Naive thymus-derived CD4-positive, alpha-beta T cell (primary cell): ENCODE data around the gene SMARCD3. TPM values are rescaled to one million over a fixed set of nuclear protein-coding genes. Genes with fewer than 3 reads are reported as not detected.
A peak's percentile ranks its signal among the peaks of the same experiment; 100 is the strongest.

Experiments used
- ATAC-seq: fragments of 150-1000 bp; cut with Tn5 transposase; 2 replicates; pipeline ENCODE4 v1.10.0; 2021; ENCODE audit warnings: mild to moderate bottlenecking, moderate library complexity
- CTCF ChIA-PET: fragments of 350-600 bp; sonication (Branson Sonifier 250); formaldehyde crosslinking; loops from one replicate; lab custom pipeline; 2021; ENCODE audit warnings: antibody characterized with exemption; lab: Charles Lee
- POLR2A ChIA-PET: fragments of 350-600 bp; sonication (Branson Sonifier 250); formaldehyde crosslinking; loops from one replicate; lab custom pipeline; 2021; ENCODE audit warnings: antibody characterized with exemption, inconsistent platforms; lab: Charles Lee
- DNase-seq, 9 donors: peaks; one replicate each; pipeline versions ENCODE4 v3.0.0 to v3.0.0-alpha.2; 2020 to 2022; ENCODE audit warnings: mixed read lengths in 1 of 9
- H3K27ac ChIP-seq: one replicate; pipeline ENCODE4 v1.7.0; 2013; ENCODE audit warnings: mild to moderate bottlenecking, low read depth, low read length, moderate library complexity
- H3K27me3 ChIP-seq, 2 donors: one replicate each; pipeline ENCODE4 v1.7.0; 2013; ENCODE audit warnings: low read length in 2 of 2, mild to moderate bottlenecking in 2 of 2, moderate library complexity in 2 of 2; ENCODE audit not compliant: control insufficient read depth in 2 of 2, insufficient read depth in 2 of 2
- H3K36me3 ChIP-seq, 3 experiments: 1 replicate in 2 of 3; 2 replicates in 1 of 3; pipeline ENCODE4 v1.7.0; 2013; ENCODE audit warnings: low read length in 3 of 3, mild to moderate bottlenecking in 3 of 3, moderate library complexity in 1 of 3; ENCODE audit not compliant: insufficient read depth in 3 of 3, control insufficient read depth in 2 of 3
- H3K4me1 ChIP-seq, 2 donors: one replicate each; pipeline ENCODE4 v1.7.0; 2013; ENCODE audit warnings: low read length in 2 of 2, mild to moderate bottlenecking in 2 of 2, moderate library complexity in 1 of 2; ENCODE audit not compliant: control insufficient read depth in 2 of 2, insufficient read depth in 2 of 2
- H3K4me3 ChIP-seq: 2 replicates; pipeline ENCODE4 v1.7.0; 2013; ENCODE audit warnings: mild to moderate bottlenecking, low read length
- H3K9me3 ChIP-seq, 3 experiments: 1 replicate in 2 of 3; 2 replicates in 1 of 3; pipeline ENCODE4 v1.7.0; 2013; ENCODE audit warnings: low read length in 3 of 3; ENCODE audit not compliant: control insufficient read depth in 2 of 3
- H3K27ac Mint-ChIP-seq, 9 donors: one replicate each; pipeline ENCODE4 v1.8.0; 2020 to 2022; ENCODE audit warnings: mixed read lengths in 9 of 9, mild to moderate bottlenecking in 8 of 9, moderate library complexity in 5 of 9, inconsistent platforms in 2 of 9
- H3K27me3 Mint-ChIP-seq, 5 donors: one replicate each; pipeline ENCODE4 v1.8.0; 2021 to 2022; ENCODE audit warnings: mixed read lengths in 5 of 5, mild to moderate bottlenecking in 1 of 5
- H3K36me3 Mint-ChIP-seq, 5 donors: one replicate each; pipeline ENCODE4 v1.8.0; 2020 to 2022; ENCODE audit warnings: mixed read lengths in 5 of 5, mild to moderate bottlenecking in 3 of 5, inconsistent platforms in 1 of 5
- H3K4me1 Mint-ChIP-seq, 7 donors: one replicate each; pipeline ENCODE4 v1.8.0; 2020 to 2022; ENCODE audit warnings: mixed read lengths in 7 of 7, mild to moderate bottlenecking in 3 of 7, inconsistent platforms in 1 of 7
- H3K4me3 Mint-ChIP-seq, 10 donors: one replicate each; pipeline ENCODE4 v1.8.0; 2020 to 2022; ENCODE audit warnings: mild to moderate bottlenecking in 10 of 10, mixed read lengths in 10 of 10, moderate library complexity in 6 of 10, inconsistent platforms in 2 of 10
- H3K9me3 Mint-ChIP-seq, 11 donors: one replicate each; pipeline ENCODE4 v1.8.0; 2020 to 2022; ENCODE audit warnings: mixed read lengths in 11 of 11, mild to moderate bottlenecking in 4 of 11, inconsistent platforms in 1 of 11, moderate library complexity in 1 of 11
- intact Hi-C, 2 donors: fragments of 100-400 bp; cut with micrococcal nuclease; formaldehyde crosslinking; loops; one replicate each; pipeline ENCODE4 v1.15.1; 2023
- polyA plus RNA-seq, 2 donors: library from polyadenylated mRNA; unstranded; fragments of 300-500 nt; fragmentation: Illumina TruSeq; gene quantifications; one replicate each; pipeline ENCODE4 v1.2.3, GENCODE V29; 2021
- total RNA-seq, 6 experiments: library from RNA in 5 of 6; stranded (reverse) in 5 of 6; gene quantifications; 1 replicate in 5 of 6; 2 replicates in 1 of 6; pipeline ENCODE4 v1.2.3 and lab custom pipeline; 2021 to 2026

Gene SMARCD3
- total and polyA plus RNA-seq, 7 experiments from 2014 or later: 3.8 to 45.5 (median 5.1) TPM

GRCh38 chr7:151244196-151244840 is 4.2 kb downstream of the SMARCD3 start:
- peak overlapping the region; percentile 40 for H3K4me3 ChIP-seq
- peak overlapping the region in 6 of 9 donors; percentile 9 to 90 (median 68) for H3K27ac Mint-ChIP-seq
- H3K27me3 ChIP-seq: peaks cover 0 to under 1% of the 10 kb centered on the region in 2 donors
- H3K4me1 ChIP-seq: peaks cover 22 to 36% of the 10 kb centered on the region in 2 donors
- H3K36me3 Mint-ChIP-seq: peaks cover 0 to 4% (median 0%) of the 10 kb centered on the region in 5 donors
- intact Hi-C loops: loop anchor here (1.0 to 2.0 kb wide), 9 partner anchors 12 to 120 kb away; partner anchors contain the start of genes ABCF2 (in 1 of the 2) and CHPF2 (in 1 of the 2)
- ChIA-PET POLR2A (interaction anchor here (0.7 to 2.5 kb wide), 4 partner anchors 12 to 310 kb away, joined by 4 to 10 read pairs (median 9); partner anchors contain the start of genes ABCF2 and CHPF2), CTCF (interaction anchor here (0.6 to 1.6 kb wide), 8 partner anchors 10 to 1580 kb away, joined by 3 to 10 read pairs (median 4); no protein-coding TSS in a partner anchor)
- H3K27me3 Mint-ChIP-seq: peaks cover 3 to 37% (median 21%) of the 10 kb centered on the region in 5 donors
- peaks cover 0 to 3% (median 0%) of the 10 kb centered on the region in 3 experiments for H3K36me3 ChIP-seq
- H3K4me1 Mint-ChIP-seq: peaks cover 27 to 53% (median 38%) of the 10 kb centered on the region in 7 donors
- peak overlapping the region; percentile 71 to 93 (median 78) for H3K4me3 Mint-ChIP-seq
- DNase-seq (peak in 6 of 9 donors; percentile 44 to 63 (median 54)), ATAC-seq (peak; percentile 52)
- no peak overlapping the region for H3K27ac ChIP-seq
- no peaks in the 10 kb centered on the region for H3K9me3 ChIP-seq
- H3K9me3 Mint-ChIP-seq: no peaks in the 10 kb centered on the region

GRCh38 chr7:151243408-151244195 is 4.9 kb downstream of the SMARCD3 start:
- H3K4me3 Mint-ChIP-seq: peak overlapping the region; percentile 71 to 93 (median 78)
- peak overlapping the region; percentile 57 for H3K27ac ChIP-seq
- peak overlapping the region; percentile 40 for H3K4me3 ChIP-seq
- H3K4me1 Mint-ChIP-seq: peaks cover 24 to 49% (median 36%) of the 10 kb centered on the region in 7 donors
- H3K27me3 ChIP-seq: no peaks in the 10 kb centered on the region
- intact Hi-C loops: loop anchor here (1.0 to 2.0 kb wide), 10 partner anchors 10 to 119 kb away; partner anchors contain the start of genes ABCF2 (in 2 of the 2) and CHPF2 (in 1 of the 2)
- DNase-seq (peak in 7 of 9 donors; percentile 55 to 78 (median 69)), ATAC-seq (peak; percentile 51)
- peaks cover 0 to 2% (median 0%) of the 10 kb centered on the region in 5 donors for H3K36me3 Mint-ChIP-seq
- peaks cover 22 to 33% of the 10 kb centered on the region in 2 donors for H3K4me1 ChIP-seq
- POLR2A ChIA-PET: interaction anchor here (0.6 to 2.5 kb wide), 4 partner anchors 11 to 109 kb away, joined by 3 to 10 read pairs (median 9); partner anchors contain the start of genes ABCF2 and CHPF2
- H3K27ac Mint-ChIP-seq: peak overlapping the region; percentile 43 to 90 (median 70)
- CTCF ChIA-PET: interaction anchor here (0.6 to 1.6 kb wide), 11 partner anchors 9 to 342 kb away, joined by 3 to 10 read pairs (median 4); no protein-coding TSS in a partner anchor
- peaks cover 0 to 34% (median 17%) of the 10 kb centered on the region in 5 donors for H3K27me3 Mint-ChIP-seq
- H3K36me3 ChIP-seq: peaks cover 0 to 10% (median 0%) of the 10 kb centered on the region in 3 experiments
- H3K9me3 ChIP-seq: no peaks in the 10 kb centered on the region
- no peaks in the 10 kb centered on the region for H3K9me3 Mint-ChIP-seq

GRCh38 chr7:151243045-151243349 is 5.5 kb downstream of the SMARCD3 start:
- ChIA-PET CTCF (interaction anchor here (0.6 to 1.6 kb wide), 4 partner anchors 20 to 342 kb away, joined by 3 to 4 read pairs (median 3); no protein-coding TSS in a partner anchor), POLR2A (interaction anchor here (2.0 to 2.5 kb wide), 2 partner anchors 16 to 36 kb away, joined by 8 to 10 read pairs; partner anchors contain the start of gene ABCF2)
- Mint-ChIP-seq H3K4me3 (peak overlapping the region; percentile 71 to 93 (median 78)), H3K4me1 (peaks cover 20 to 44% (median 33%) of the 10 kb centered on the region in 7 donors), H3K27me3 (peaks cover 0 to 30% (median 13%) of the 10 kb centered on the region in 5 donors), H3K27ac (peak overlapping the region in 7 of 9 donors; percentile 47 to 90 (median 70)), H3K9me3 (no peaks in the 10 kb centered on the region), H3K36me3 (peaks cover 0 to 2% (median 0%) of the 10 kb centered on the region in 5 donors)
- DNase-seq (no peak), ATAC-seq (no peak)
- Histone ChIP-seq H3K9me3 (no peaks in the 10 kb centered on the region), H3K36me3 (peaks cover 0 to 15% (median 0%) of the 10 kb centered on the region in 3 experiments), H3K4me3 (peak overlapping the region; percentile 40), H3K27ac (peak overlapping the region; percentile 57), H3K27me3 (no peaks in the 10 kb centered on the region), H3K4me1 (peaks cover 22 to 33% of the 10 kb centered on the region in 2 donors)
- intact Hi-C loops: loop anchor here (1.0 kb wide), 2 partner anchors 10 to 16 kb away; partner anchors contain the start of gene ABCF2 (in 1 of the 2)

DNA sequence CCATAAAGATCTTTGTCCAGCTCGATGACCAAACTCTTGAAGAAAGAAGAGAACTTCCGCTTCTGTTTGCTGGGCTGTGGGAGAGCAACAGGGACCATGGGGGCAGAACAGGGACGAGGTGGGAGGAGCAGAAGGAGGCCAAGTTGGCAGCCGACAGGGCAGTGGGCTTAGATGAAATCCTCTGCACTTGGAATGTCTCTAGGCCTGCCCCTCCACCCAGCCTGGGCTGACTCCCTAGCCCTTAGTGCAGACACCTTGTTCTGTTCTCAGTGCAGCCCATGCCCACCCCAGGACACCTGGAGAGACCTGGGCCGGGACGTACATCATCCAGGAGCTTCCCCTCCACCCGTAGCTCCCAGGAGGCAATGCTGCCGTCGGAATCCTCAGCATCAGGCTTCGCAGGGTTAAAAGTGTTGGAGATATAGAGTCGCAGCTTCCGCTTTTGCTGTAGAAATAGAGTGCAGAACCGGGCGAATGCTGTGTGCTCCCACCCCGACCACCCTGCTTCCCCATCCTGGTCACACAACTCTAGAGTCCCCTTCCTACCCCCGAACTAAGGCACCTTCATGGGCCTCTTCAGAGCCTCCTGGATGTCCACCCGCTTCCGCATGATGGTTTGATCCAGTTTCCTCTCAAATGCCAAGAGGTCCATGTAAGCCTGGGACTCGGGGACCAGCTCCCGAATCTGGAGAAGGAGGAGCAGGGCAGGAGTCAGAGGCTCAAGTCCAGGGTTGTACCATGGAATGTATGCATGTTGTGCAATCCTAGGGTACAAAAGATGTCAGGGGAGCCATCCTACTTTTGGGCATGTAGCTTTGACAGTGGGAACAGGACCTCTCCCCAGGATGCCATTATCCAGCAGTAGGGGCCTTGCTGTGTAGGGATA is 6.1 kb downstream of the SMARCD3 start:
- CTCF ChIA-PET: interaction anchor here (0.6 to 1.6 kb wide), 3 partner anchors 21 to 1918 kb away, joined by 3 to 4 read pairs (median 3); no protein-coding TSS in a partner anchor
- POLR2A ChIA-PET: interaction anchor here (0.6 to 2.5 kb wide), 3 partner anchors 16 to 1952 kb away, joined by 5 to 10 read pairs (median 8); partner anchors contain the start of gene ABCF2
- Mint-ChIP-seq H3K27ac (peak overlapping the region in 4 of 9 donors; percentile 59 to 90 (median 72)), H3K4me3 (peak overlapping the region in 4 of 10 donors; percentile 25 to 78 (median 62)), H3K36me3 (peaks cover 0 to 2% (median 0%) of the 10 kb centered on the region in 5 donors), H3K27me3 (peaks cover 0 to 24% (median 13%) of the 10 kb centered on the region in 5 donors), H3K4me1 (peaks cover 20 to 38% (median 27%) of the 10 kb centered on the region in 7 donors), H3K9me3 (no peaks in the 10 kb centered on the region)
- no peak overlapping the region for H3K4me3 ChIP-seq
- intact Hi-C loops: loop anchor here (1.0 kb wide), 2 partner anchors 9 to 15 kb away; partner anchors contain the start of gene ABCF2 (in 1 of the 2)
- H3K27ac ChIP-seq: no peak overlapping the region
- H3K9me3 ChIP-seq: no peaks in the 10 kb centered on the region
- peaks cover 22 to 29% of the 10 kb centered on the region in 2 donors for H3K4me1 ChIP-seq
- DNase-seq (no peak), ATAC-seq (no peak)
- no peaks in the 10 kb centered on the region for H3K27me3 ChIP-seq
- H3K36me3 ChIP-seq: peaks cover 0 to 21% (median 0%) of the 10 kb centered on the region in 3 experiments

DNA sequence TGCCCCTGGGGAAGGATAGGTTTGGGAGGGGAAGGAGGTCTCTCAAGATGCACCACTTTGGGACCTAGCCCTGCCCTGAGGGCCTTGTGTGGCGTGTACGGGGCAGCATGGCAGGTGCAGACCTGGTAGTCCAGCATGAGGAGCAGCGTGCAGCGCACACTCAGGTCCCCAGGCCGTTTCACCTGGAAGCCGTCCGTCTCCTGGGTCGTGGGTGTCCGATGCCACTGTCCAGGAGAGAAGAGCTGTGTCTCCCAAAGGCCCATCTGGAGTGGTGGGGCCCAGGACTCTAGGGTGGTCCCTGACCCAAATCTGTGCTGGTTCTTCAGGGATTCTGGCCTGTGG is 6.8 kb downstream of the SMARCD3 start:
- H3K27me3 ChIP-seq: no peaks in the 10 kb centered on the region
- CTCF ChIA-PET: interaction anchor here (0.6 kb wide), 1 partner anchor 1918 kb away, joined by 3 read pairs; no protein-coding TSS in a partner anchor
- peaks cover 0 to 18% (median 13%) of the 10 kb centered on the region in 5 donors for H3K27me3 Mint-ChIP-seq
- H3K9me3 ChIP-seq: no peaks in the 10 kb centered on the region
- ATAC-seq (no peak), DNase-seq (no peak)
- peaks cover 23 to 33% (median 25%) of the 10 kb centered on the region in 7 donors for H3K4me1 Mint-ChIP-seq
- peaks cover 22 to 29% of the 10 kb centered on the region in 2 donors for H3K4me1 ChIP-seq
- H3K27ac ChIP-seq: no peak overlapping the region
- peak overlapping the region in 1 of 9 donors; percentile 21 for H3K27ac Mint-ChIP-seq
- H3K36me3 ChIP-seq: peaks cover 3 to 28% (median 4%) of the 10 kb centered on the region in 3 experiments
- H3K36me3 Mint-ChIP-seq: peaks cover 2 to 3% (median 2%) of the 10 kb centered on the region in 5 donors
- H3K9me3 Mint-ChIP-seq: no peaks in the 10 kb centered on the region
- H3K4me3 Mint-ChIP-seq: peak overlapping the region in 1 of 10 donors; percentile 50
- POLR2A ChIA-PET: interaction anchor here (0.6 kb wide), 1 partner anchor 1951 kb away, joined by 5 read pairs; no protein-coding TSS in a partner anchor
- no peak overlapping the region for H3K4me3 ChIP-seq
- intact Hi-C loops: no loop called here
